CD4-positive, alpha-beta T cell treated with Interleukin-6 for 4 hours (primary cell): ENCODE measurements around the gene TRIM42.

Experiments used
- DNase-seq: peaks from one replicate; pipeline ENCODE4 v3.0.0-alpha.2; 2020; ENCODE audit warnings: mixed read lengths

TRIM42 gene

DNA sequence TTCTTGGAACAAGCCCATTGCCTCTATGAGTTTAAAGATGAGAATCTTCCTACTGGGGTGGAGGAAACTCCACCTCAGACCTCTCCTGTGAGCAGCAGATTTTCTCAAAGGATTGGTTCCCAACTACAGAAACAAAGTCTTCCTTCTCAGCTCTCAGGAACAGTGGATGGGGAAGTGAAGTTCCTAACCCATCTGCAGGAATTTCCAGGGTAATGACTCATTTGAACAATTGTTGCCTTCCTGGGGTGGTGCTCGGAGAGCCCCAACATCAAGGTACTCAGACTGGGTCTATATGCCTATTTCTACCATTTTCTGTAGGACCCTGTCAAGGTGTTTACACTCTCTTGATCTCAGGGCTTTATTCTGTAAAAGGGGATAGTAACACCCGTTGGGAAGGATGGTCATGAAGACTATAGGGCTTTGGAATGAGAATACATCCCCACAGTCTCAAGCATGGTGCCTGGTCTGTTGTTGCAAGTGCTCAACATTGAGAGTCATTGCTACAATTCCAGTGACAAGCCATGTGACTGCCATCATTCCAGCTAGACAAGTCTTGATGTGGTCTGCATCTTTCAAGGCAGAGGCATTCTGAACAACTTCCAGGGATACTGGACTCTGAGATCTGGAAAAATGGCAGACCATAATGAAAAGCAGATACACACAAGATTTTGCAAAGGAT is 33.0 kb downstream of the TRIM42 start:
- no peak for DNase-seq

DNA sequence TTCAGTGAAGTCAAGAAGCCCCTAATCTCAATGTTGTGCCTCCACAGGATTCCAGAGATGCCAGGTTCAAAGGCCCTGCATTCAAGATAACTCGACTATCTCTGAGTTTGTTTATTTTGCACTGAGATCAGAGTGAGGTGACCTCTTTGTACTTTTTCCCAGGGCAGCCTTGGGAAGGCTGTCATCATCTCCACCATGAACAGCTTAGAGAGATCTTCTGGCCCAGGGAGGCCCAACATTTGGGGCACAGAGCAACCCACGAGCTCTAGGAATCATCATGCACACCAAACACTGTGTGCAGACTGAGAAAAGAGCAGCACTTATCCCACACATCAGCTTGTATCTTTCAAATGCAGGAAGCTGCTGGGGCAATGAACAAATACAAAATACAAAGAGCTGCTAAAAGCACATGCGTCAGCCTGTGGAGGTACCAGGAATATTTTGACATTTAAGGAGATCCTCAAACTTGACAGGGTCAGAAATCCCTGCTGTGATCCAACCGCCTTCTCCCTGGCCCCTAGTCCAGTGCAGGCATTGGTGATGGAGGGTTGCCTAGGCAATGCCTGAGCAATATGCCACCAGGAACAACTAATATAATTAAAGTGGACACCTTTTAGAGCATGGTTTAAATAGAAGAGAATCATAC is 33.6 kb downstream of the TRIM42 start:
- DNase-seq, result no peak

DNA sequence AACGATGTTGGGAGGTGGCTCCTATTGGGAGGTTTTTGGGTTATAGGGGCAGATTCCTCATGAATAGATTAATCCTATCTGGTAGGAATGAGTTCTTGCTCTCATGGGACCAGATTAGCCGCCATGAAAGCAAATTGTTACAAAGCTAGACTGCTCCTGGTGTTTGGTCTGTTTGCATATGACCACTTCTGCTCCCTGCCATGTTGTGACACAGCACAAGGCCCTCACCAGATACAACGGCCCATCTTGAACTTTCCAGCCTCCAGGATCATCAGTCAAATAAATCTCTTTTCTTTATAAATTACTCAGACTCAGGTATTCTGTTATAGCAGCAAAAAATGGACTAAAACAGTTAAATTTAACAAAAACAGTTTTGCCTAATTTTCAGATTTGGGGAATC is 34.4 kb downstream of the TRIM42 start:
- no peak for DNase-seq

DNA sequence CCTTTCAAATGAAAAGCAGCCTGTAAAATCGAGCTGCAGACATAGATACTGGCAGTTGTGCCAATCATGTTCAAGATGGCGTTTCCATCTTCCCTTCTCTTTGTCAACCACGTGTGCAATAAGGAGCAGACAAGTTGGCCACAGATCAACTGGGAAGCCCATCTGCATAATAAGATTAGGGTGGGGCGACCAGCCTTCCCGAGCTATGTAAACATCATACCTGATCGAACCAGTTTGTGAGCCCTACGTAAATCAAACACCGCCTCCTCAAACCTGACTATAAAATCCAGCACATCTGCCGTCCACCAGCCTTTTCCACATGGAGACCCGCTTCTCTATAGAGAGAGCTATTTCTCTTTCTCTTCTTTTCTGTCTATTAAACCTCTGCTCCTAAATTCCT is 37.2 kb downstream of the TRIM42 start:
- DNase-seq, result no peak

DNA sequence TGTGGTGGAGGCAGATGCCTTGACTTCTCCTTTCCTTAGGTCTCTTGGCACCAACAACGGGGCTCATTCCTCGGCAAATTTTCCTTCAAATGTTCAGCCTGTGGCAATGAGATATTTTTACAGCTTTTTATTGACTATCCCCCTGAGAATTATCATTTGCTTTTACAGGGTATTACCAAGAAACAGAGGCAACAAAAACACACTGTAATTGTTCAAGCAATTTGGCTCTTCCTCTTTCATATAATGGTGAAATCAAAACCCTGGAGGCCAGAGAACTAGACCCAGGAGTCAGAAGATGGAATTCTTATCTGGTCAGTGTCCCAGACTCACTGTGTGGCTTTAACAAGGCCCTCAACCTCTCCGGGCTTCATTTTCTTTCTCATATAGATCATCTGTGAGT is 40.1 kb downstream of the TRIM42 start:
- no peak for DNase-seq

DNA sequence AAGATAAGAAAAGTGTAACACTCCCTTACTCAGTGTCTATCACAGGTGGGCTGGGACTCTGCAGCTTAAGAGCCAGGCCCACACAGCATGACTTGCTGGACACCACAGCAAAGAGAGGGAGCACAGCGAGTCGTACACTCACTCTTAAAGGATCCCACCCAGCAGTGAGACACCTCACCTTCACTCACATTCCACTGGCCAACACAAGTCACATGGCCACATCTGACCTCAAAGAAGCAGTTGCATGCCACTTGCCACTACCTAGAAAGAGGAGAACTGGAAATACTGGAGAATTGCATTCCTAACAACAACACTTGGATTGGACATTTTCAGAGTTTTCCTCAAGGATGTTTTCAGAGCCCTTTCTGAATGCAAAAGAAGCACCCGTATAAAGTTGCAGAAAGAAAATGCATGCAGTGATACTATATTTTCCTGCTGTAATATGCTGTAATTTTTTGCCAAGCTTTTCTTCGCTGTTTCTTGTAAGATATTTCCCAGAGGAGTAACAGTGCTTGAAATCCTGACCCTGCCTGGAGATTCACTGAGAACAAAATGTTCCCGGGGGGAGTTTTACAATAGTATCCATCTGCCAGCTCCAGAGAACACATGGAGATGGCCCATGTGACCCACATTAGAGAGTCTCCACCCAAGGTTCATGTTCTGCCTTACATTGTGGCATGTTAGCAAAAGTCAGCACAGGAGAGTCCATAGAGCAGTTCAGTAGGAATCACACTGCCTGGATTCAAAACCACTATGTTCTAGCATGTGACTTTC is 42.2 kb downstream of the TRIM42 start:
- DNase-seq, result no peak

DNA sequence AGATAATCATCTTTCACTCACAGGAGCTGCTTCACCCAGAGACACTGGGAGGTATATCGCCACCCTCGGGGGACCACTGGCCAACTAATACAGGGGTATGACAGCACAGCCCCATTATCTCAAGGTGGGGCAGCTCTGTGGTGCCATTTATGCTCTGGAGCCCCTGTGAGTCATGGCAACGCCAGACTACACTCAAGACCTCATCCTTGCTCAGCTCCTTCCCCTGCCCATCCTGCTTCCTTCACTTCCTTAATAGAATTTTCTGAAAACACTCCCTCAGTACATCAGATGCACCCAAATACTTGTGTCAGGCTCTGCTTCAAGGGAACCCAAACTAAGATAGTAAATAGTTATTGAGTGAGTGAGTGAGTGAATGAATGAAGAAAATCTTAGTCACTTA is 45.7 kb downstream of the TRIM42 start:
- no peak for DNase-seq

DNA sequence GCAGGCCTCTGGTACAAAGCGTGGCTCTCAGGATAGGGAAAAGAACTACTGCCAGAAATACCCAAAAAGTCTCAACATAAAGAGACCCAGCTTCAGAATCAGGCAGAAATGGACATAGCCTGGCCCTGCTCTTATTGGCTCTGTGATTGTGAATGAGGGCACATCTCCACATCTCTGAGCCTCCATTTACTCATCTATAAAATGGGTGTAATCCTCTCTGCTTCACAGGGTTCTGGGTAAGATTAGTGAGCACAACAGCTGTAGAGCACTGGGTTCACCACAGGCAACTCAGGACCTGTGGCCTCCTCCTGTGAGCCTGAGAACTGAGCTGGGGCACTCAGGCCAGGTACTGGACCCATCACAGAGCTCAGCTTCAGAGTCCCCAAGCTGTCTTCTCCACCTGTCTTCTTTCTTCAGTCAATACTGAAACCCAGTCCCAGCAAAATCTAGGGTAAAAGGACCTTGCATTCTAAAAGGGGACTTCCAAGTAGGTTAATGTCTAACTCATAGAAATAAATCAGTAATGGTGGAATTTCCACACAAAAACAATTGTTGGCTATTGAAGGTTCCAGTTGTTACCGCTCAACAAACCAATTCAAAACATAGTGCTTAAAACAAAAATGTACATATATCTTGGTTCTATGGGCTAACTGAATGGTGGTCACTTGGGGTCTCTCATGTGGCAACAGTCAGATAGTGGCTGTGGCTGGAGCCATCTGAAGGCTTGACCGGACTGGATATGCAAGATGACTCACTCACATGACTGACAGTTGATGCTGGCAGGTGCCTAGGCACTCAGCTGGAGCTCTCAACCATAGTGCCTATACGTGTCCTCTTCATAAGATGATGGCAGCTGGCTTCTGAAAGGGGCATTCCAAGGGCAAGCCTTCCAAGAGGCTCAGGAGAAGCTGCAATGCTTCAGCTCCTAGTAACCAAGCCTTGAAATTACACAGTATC is 47.3 kb downstream of the TRIM42 start:
- DNase-seq, result no peak

DNA sequence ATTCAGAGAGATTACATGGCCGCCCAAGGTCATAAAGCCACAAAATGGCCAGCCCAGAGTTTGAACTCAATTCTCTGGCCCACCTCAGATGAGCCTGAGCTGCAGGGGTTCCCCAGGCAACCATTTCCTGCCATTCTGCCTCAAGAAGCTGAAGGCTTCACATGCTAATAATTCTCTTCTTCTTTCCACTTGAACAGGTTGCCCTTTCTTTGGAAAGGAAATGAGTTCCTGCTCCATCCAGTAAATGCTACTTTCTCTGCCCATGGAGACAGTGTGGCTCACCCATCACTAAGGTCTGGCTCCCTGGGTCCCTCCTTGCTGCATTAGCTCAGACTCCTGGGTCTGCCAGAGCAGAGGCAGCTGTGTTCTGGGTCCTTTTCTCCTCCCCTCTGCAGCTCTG is 48.2 kb downstream of the TRIM42 start:
- DNase-seq, result no peak

DNA sequence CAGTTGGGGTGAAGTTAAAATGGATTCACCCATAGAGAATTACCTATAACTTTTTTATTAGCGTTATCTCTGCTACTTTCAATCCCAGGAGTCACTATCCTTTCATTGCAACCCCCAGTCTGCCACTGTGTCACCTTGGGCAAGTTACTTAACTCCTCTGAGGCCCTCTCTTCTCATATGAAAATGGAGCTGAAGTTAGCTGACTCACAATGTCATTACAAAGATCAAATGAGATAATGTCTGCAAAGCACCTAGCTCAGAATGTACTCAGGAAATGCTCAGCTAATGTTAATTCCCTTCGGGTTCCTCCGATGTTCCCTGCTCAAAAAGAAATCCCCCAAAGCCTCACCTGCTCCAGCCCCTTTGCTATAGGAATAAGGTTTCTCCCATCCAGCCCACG is 50.0 kb downstream of the TRIM42 start:
- DNase-seq, result no peak

DNA sequence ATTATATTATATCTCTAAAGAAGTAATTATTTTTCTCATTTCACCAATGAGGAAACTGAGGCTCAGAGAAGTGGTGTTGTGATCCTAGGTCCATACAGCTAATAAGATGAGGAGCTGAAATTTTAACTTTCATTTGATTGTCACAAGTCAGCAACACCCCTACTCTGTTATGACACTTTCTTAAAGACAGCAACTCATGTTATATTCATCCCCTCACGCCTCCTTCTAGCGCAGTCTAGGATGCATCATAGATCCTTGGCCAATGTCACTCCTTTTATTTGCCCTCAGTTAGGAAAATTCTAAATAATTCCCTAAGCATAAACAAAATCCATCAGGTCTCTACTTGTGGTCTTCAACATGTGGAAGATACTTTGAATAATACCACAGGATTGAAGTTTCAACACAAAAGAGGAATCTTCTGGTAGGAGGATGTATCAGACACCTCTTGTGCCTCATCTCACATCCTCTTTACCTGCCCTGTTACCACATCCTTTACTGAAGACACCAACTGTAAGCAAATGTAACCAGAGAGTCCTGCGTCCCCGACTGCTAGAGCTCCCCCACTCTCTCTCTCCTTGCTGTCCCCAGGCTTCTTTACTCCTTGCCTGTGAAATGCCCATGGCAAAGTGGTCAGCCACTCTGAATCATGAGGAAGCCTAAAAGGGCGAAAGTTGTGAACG is 53.7 kb downstream of the TRIM42 start:
- DNase-seq, result no peak

DNA sequence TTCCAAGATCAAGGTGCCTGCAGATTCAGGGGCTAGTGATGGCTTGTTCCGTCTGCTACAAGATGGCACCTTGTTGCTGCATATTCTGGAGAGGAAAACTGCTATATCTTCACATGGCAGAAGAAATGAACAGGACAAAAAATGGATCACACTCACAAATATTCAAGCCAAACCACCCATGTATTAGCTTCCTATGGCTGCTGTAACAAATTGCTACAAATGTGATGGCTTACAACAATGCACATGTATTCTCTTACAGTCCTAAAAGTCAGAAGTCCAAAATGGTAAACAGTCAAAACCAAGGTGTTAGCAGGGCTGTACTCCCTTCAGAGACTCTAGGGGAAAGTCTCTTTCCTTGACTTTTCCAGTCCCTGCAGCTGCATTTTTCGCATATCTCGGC is 55.8 kb downstream of the TRIM42 start:
- no peak for DNase-seq

DNA sequence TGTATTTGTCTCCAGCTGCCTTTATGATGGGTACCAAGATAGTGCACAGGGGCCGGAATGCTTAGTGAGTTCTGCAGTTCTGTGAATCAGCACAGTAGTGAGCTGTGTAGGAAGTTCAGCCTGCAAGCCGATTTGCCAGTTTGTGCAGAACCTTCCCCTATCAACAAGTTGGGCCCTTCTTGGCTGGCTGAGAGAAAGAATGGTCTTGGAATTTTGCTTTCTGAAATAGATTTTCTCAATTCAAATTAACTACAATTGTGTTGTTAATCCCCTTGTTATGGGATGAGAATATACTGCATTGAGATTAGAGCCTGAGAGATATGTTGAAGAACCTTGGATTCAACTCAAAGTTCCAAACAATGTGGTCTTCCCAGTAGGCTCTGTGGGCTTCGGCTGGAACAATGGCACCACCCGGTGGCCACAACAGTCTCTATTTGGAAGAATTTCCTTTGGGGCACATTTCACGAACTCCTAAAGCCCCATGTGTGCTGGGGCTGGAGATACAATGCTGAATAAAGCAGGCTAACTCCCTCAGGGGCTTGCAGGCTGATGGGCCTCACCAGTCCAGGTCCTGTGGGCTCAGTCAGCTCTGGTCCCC is 59.1 kb downstream of the TRIM42 start:
- no peak for DNase-seq

DNA sequence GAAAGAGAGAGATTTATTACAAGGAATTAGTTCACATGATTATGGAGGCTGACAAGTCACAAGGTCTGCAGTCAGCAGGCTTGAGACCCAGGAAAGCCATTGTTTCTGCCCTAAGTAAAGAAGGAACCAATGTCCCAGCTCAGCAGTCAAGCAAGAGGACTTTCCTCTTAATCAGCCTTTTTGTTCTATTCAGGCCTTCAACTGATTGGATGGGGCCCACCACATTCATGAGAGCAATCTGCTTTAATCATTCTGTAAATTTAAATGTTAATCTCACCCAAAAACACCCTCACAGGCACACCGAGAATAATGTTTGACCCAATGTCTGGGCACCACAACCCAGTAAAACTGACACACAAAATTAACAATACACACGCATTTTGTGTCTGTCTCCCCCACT is 64.3 kb downstream of the TRIM42 start:
- no peak for DNase-seq

DNA sequence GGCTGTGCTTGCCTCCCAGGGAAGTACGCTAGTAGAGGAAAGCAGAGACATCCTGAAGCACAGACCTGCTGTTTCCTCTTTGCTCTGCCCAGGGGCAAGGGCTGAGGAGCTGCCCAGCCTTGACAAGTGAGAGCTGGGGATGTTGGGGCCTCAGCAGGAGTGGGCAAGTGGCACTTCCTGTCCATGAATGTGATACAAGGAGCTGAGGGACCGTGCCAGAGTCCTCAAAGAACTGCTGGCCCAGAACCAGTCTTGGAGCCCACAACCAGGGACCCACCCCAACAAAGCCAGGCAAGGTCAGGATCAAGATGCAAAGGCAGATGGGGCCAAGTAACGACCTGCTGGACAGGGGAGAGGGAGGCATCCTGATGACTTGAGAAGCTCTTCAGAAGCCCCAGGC is 70.3 kb downstream of the TRIM42 start:
- no peak for DNase-seq

DNA sequence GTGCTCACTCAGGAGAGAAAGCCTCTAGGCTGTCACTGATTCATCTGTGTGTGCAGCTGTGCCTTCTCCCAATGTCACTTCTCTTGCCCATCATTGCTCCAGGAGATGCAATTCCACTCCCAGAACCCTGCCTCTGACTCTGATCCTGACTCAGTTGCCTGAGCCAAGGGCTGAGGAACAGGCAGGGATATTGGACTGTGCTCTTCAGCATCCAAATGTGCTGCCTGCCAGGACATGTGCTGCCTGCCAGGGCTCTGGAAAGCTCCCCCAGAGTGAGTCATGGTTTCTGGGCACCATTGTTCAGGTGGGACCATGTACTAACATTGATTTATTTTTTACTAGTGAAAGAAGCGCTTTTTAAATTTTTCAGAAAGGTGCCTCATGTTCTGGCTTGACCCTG is 71.0 kb downstream of the TRIM42 start:
- no peak for DNase-seq
